Measurements from ENCODE around the gene SPPL3.

Gene SPPL3

DNA sequence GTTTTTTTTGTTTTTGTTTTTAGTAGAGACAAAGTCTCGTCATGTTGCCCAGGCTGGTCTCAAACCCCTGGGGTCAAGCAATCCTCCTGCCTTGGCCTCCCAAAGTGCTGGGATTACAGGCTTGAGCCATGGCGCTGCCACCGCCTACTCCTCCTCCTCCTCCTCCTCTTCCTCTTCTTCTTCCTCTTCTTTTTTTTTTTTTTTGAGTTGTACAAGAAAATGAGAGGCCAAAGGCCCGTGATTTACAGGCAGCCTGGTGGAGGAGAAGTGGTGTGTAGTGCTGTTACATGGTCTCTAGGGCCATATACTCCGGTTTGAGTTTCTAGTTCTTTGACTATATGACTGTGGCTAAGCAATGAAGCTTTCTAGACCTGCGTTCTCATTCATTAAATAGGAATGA, 29.6 kb upstream of the SPPL3 start:
- TF ChIP-seq, protein P1, sequence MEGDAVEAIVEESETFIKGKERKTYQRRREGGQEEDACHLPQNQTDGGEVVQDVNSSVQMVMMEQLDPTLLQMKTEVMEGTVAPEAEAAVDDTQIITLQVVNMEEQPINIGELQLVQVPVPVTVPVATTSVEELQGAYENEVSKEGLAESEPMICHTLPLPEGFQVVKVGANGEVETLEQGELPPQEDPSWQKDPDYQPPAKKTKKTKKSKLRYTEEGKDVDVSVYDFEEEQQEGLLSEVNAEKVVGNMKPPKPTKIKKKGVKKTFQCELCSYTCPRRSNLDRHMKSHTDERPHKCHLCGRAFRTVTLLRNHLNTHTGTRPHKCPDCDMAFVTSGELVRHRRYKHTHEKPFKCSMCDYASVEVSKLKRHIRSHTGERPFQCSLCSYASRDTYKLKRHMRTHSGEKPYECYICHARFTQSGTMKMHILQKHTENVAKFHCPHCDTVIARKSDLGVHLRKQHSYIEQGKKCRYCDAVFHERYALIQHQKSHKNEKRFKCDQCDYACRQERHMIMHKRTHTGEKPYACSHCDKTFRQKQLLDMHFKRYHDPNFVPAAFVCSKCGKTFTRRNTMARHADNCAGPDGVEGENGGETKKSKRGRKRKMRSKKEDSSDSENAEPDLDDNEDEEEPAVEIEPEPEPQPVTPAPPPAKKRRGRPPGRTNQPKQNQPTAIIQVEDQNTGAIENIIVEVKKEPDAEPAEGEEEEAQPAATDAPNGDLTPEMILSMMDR (conservative IDR thresholded peaks at IDR 0.05; ENCODE audit: low read depth, low read length): no peak
- H3K27me3 ChIP-seq (ENCODE audit: insufficient read depth, low read depth): no peaks in the 10 kb centered on the region

DNA sequence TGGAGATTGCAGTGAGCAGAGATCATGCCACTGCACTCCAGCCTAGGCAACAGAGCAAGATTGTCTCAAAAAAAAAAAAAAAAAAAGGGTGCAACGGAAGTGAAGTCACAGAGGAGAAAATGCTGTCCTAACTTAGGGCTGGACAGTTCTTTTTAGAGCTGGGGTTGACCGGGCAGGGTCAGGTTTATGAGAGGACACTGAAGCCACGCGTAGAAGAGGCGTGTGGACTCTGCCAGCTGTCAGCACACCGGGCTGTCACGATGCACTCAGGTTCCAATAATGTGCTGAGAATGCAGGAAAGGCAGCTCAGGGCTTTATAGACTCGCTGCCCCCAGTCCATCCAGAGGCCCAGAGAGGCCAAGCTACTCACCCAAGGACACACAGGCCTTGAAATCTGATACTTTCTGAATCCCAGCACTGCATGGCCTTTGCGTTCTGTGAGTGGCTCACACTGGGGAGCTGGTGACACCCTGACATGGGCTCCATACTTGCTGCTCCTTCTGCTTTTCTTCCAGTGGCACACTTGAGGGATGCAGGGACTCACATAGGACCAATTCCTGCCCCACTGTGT, 28.9 kb upstream of the SPPL3 start:
- H2AFZ ChIP-seq (ENCODE audit: low read depth): no peak overlapping the region
- no peaks in the 10 kb centered on the region for H3K79me2 ChIP-seq (ENCODE audit: insufficient read depth, low read depth)
- no peaks in the 10 kb centered on the region for H3K27me3 ChIP-seq (ENCODE audit: insufficient read depth, low read depth)
- no peaks in the 10 kb centered on the region for H3K36me3 ChIP-seq (ENCODE audit: insufficient read depth)
- TF ChIP-seq, protein P1 (conservative IDR thresholded peaks at IDR 0.05; ENCODE audit: low read depth, low read length): no peak
- H3K27ac ChIP-seq: no peak overlapping the region
- no peak overlapping the region for H3K4me2 ChIP-seq
- no peak overlapping the region for H3K4me3 ChIP-seq (IDR thresholded peaks at IDR 0.05; ENCODE audit: insufficient read depth, low read depth, low read length)
- no peaks in the 10 kb centered on the region for H3K4me1 ChIP-seq (ENCODE audit: low read depth, poor library complexity, severe bottlenecking)
- H3K9ac ChIP-seq: no peak overlapping the region
- H4K20me1 ChIP-seq (ENCODE audit: insufficient read depth): no peaks in the 10 kb centered on the region

More for the DNA sequence above, 29.6 kb upstream of the SPPL3 start:
- Histone ChIP-seq H2AFZ (ENCODE audit: low read depth) (no peak overlapping the region), H3K9ac (no peak overlapping the region), H4K20me1 (ENCODE audit: insufficient read depth) (no peaks in the 10 kb centered on the region), H3K4me1 (ENCODE audit: low read depth, poor library complexity, severe bottlenecking) (no peaks in the 10 kb centered on the region), H3K36me3 (ENCODE audit: insufficient read depth) (no peaks in the 10 kb centered on the region), H3K4me2 (no peak overlapping the region), H3K79me2 (ENCODE audit: insufficient read depth, low read depth) (no peaks in the 10 kb centered on the region), H3K27ac (no peak overlapping the region), H3K4me3 (IDR thresholded peaks at IDR 0.05; ENCODE audit: insufficient read depth, low read depth, low read length) (no peak overlapping the region)

- H3K27me3 ChIP-seq (ENCODE audit: insufficient read depth, low read depth): no peaks in the 10 kb centered on the region
- H3K4me3 ChIP-seq (IDR thresholded peaks at IDR 0.05; ENCODE audit: insufficient read depth, low read depth, low read length): no peak overlapping the region
- H4K20me1 ChIP-seq (ENCODE audit: insufficient read depth): no peaks in the 10 kb centered on the region
- no peak overlapping the region for H3K27ac ChIP-seq
- H3K4me2 ChIP-seq: no peak overlapping the region
- H2AFZ ChIP-seq (ENCODE audit: low read depth): no peak overlapping the region
- H3K79me2 ChIP-seq (ENCODE audit: insufficient read depth, low read depth): no peaks in the 10 kb centered on the region
- no peaks in the 10 kb centered on the region for H3K4me1 ChIP-seq (ENCODE audit: low read depth, poor library complexity, severe bottlenecking)
- TF ChIP-seq, protein P1 (conservative IDR thresholded peaks at IDR 0.05; ENCODE audit: low read depth, low read length): no peak
- no peaks in the 10 kb centered on the region for H3K36me3 ChIP-seq (ENCODE audit: insufficient read depth)
- no peak overlapping the region for H3K9ac ChIP-seq
Measured at GRCh38 chr12:120932058-120932457, 27.9 kb upstream of the SPPL3 start.

GRCh38 chr12:120930032-120930431, 25.9 kb upstream of the SPPL3 start:
- H4K20me1 ChIP-seq (ENCODE audit: insufficient read depth): no peaks in the 10 kb centered on the region
- no peak overlapping the region for H3K9ac ChIP-seq
- H3K4me1 ChIP-seq (ENCODE audit: low read depth, poor library complexity, severe bottlenecking): no peaks in the 10 kb centered on the region
- H3K36me3 ChIP-seq (ENCODE audit: insufficient read depth): no peaks in the 10 kb centered on the region
- H3K27me3 ChIP-seq (ENCODE audit: insufficient read depth, low read depth): no peaks in the 10 kb centered on the region
- TF ChIP-seq, protein P1 (conservative IDR thresholded peaks at IDR 0.05; ENCODE audit: low read depth, low read length): no peak
- H3K4me3 ChIP-seq (IDR thresholded peaks at IDR 0.05; ENCODE audit: insufficient read depth, low read depth, low read length): no peak overlapping the region
- H3K27ac ChIP-seq: no peak overlapping the region
- no peak overlapping the region for H3K4me2 ChIP-seq
- H3K79me2 ChIP-seq (ENCODE audit: insufficient read depth, low read depth): no peaks in the 10 kb centered on the region
- H2AFZ ChIP-seq (ENCODE audit: low read depth): no peak overlapping the region
